ENCODE results near the gene OR56B4.

DNA sequence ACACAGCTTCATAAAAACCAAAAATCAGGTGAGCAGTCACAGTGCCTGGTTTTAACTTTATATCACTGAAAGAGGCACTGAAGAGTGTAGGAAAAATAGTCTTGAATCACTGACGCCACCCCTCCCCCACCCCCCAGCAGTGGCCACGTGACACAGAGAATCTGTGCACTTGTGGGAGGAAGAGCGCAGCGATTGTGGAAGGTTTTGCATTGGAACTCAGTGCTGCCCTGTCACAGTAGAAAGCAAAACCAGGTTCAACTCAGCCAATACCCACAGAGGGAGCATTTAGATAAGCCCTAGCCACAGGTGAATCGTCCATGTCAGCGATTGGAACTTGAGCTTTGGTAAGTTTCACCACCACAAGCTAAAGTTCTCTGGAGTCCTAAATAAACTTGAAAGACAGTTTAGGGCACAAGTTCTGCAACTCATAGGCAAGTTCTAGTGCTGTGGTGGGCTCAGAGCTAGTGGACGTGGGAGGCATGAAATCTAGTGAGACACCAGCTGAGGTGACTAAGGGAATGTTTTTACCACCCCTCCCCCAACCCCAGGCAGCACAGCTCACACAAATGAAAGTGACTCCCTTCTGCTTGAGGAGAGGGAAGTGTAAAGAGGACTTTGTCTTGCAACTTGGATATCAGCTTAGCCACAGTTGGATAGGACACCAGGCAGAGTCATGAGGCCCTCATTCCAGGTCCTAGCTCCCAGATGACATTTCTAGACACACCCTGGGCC lies 49.3 kb downstream of the OR56B4 start:
- TF ChIP-seq CTCF (IDR thresholded peaks at IDR 0.05; ENCODE audit: insufficient read depth, low read length, poor library complexity, severe bottlenecking) (no peak), EZH2phosphoT487 (conservative IDR thresholded peaks at IDR 0.05; ENCODE audit: low read length) (no peak)

Measured in SU-DHL-6 (cell line).